Stimulated activated CD4-positive, alpha-beta T cell treated with anti-CD3 and anti-CD28 coated beads, Interleukin-12 subunit alpha, Interleukin-12 subunit beta, amount 100 ng/mL, for 4 hours (primary cell): ENCODE results near the gene SCNN1B.
"Not testable (repeated sequence)": the region's sequence is repeated elsewhere in the genome, so short reads cannot be mapped to it uniquely, and the experiment has no call there.

ENCODE experiments used
- DNase-seq: peaks from one replicate; pipeline ENCODE4 v3.0.0-alpha.2; 2020

Gene SCNN1B

GRCh38 chr16:23381702-23382101, 79.6 kb downstream of the SCNN1B start:
- not testable (repeated sequence) for DNase-seq

GRCh38 chr16:23382279-23382678, 80.2 kb downstream of the SCNN1B start:
- DNase-seq, result no peak

- DNase-seq, result no peak
Observed at GRCh38 chr16:23383881-23384280, 81.8 kb downstream of the SCNN1B start.

GRCh38 chr16:23384878-23385277, 82.8 kb downstream of the SCNN1B start:
- no peak for DNase-seq

- DNase-seq, result no peak
Observed at GRCh38 chr16:23385441-23385840, 83.3 kb downstream of the SCNN1B start.

GRCh38 chr16:23387666-23388065, 85.6 kb downstream of the SCNN1B start:
- no peak for DNase-seq

GRCh38 chr16:23388786-23389185, 86.7 kb downstream of the SCNN1B start:
- DNase-seq, result no peak

GRCh38 chr16:23389201-23389600, 87.1 kb downstream of the SCNN1B start:
- no peak for DNase-seq

GRCh38 chr16:23389936-23390335, 87.8 kb downstream of the SCNN1B start:
- not testable (repeated sequence) for DNase-seq

GRCh38 chr16:23391381-23392222, 89.5 kb downstream of the SCNN1B start:
- DNase-seq, result no peak

GRCh38 chr16:23392223-23392600, 90.1 kb downstream of the SCNN1B start:
- no peak for DNase-seq

- no peak for DNase-seq
Observed at GRCh38 chr16:23394141-23394831, 92.2 kb downstream of the SCNN1B start.

- no peak for DNase-seq
Observed at GRCh38 chr16:23395732-23396131, 93.6 kb downstream of the SCNN1B start.

- no peak for DNase-seq
Observed at GRCh38 chr16:23397464-23397863, 95.4 kb downstream of the SCNN1B start.

- DNase-seq, result no peak
Observed at GRCh38 chr16:23398987-23399805, 97.1 kb downstream of the SCNN1B start.

GRCh38 chr16:23400447-23400846, 98.3 kb downstream of the SCNN1B start:
- not testable (repeated sequence) for DNase-seq

GRCh38 chr16:23401139-23401538, 99.0 kb downstream of the SCNN1B start:
- no peak for DNase-seq

- DNase-seq, result no peak
Observed at GRCh38 chr16:23402100-23402499, 100.0 kb downstream of the SCNN1B start.

- no peak for DNase-seq
Observed at GRCh38 chr16:23403547-23403946, 101.4 kb downstream of the SCNN1B start.

- DNase-seq, result no peak
Observed at GRCh38 chr16:23406024-23406423, 103.9 kb downstream of the SCNN1B start.

GRCh38 chr16:23406546-23407240, 104.6 kb downstream of the SCNN1B start:
- DNase-seq, result no peak

GRCh38 chr16:23407436-23408127, 105.5 kb downstream of the SCNN1B start:
- no peak for DNase-seq
